D721Med (cell line): Measurements from ENCODE around the gene SZT2.

Experiments used
- DNase-seq: peaks from one replicate; pipeline ENCODE4 v3.0.0; 2011; ENCODE audit warnings: low spot score; ENCODE audit not compliant: insufficient read length
- FAIRE-seq: peaks from 2 replicates; lab custom pipeline; 2011; peaks lifted over from hg19 to GRCh38; lab: Jason Lieb, UNC
- TF ChIP-seq, protein P1 (sequence below): IDR thresholded peaks from 2 replicates; pipeline ENCODE4 v1.5.1; 2012; ENCODE audit warnings: mild to moderate bottlenecking, control low read depth; ENCODE audit not compliant: insufficient read depth; ENCODE audit errors: missing control alignments

The SZT2 gene

DNA sequence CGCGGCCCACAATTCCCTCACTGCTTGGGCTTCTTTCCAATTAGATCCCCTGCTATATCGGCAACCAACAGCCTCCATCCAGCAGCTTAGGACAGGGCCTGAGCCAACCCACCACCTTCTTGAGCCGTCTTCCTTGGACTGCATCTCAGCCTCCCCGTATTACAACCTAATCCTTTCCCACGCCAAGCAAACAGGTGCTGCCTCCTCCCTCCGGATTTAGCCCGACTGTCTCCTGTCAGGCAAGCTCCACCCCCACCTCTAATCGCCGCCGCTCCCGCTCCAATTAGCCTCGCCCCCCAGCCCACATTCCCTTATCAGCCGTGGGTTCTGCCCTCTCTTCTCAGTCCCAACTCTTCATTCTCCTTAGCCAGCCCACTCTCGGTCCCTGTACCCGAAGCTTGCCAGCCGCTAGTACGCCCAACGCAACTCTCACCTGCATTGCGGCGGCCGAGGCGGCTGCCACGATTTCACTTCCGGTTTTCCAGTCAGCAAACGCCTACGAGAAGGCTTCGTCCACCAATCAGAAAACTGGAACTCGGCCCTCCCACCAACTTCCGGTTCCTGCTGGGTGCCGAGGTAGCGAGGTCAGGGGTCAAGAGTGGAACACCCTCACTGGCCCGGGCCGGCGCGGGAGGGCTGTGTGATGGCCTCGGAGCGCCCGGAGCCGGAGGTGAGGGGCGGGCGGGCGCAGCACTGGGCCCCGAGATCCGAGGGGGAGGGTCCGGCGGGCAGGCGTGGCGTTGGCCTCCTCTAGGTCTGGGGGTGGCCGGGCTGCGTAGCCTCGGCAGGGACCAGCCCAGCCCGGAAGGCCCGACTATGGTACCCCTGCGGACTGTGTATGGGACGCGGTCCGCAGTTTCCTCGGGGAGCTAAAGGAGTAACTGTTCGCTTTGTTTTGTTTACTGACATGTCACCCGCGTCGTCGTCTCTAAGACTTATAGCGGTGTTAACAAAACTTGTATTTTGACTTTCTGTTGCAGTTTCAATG lies at the start of gene SZT2, which contains the start of gene MED8:
TSS of gene SZT2 (plus strand) at position 574 of the 988 bp plus-strand sequence. CDS start at position 644, 70 bp downstream.
TSS of gene MED8 (minus strand) at position 475 of the 988 bp plus-strand sequence. CDS start at position 439, 36 bp downstream.
- no peak for FAIRE-seq
- peak; percentile 72 for DNase-seq
- TF ChIP-seq, protein P1, sequence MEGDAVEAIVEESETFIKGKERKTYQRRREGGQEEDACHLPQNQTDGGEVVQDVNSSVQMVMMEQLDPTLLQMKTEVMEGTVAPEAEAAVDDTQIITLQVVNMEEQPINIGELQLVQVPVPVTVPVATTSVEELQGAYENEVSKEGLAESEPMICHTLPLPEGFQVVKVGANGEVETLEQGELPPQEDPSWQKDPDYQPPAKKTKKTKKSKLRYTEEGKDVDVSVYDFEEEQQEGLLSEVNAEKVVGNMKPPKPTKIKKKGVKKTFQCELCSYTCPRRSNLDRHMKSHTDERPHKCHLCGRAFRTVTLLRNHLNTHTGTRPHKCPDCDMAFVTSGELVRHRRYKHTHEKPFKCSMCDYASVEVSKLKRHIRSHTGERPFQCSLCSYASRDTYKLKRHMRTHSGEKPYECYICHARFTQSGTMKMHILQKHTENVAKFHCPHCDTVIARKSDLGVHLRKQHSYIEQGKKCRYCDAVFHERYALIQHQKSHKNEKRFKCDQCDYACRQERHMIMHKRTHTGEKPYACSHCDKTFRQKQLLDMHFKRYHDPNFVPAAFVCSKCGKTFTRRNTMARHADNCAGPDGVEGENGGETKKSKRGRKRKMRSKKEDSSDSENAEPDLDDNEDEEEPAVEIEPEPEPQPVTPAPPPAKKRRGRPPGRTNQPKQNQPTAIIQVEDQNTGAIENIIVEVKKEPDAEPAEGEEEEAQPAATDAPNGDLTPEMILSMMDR = no peak

DNA sequence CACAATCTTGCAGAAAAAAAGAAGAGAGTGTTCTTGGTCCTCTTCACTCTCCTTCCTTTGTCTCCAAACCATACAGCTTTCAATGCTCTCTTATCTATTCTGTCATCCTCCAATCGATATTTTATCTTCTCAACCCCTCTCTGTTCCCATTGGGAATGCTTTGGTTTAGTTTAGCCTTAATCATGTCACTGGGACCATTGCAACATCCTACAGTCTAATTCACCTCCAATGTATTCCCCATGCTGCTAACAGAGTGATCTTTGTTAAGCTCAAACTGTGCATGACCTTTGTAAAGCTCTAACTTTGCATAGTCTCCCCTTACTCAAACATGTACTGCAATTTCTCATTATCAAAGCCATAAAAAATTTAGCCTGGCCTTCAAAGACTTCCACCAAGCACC lies 49.1 kb upstream of the SZT2 start:
- no peak for DNase-seq
- no peak for FAIRE-seq
- TF ChIP-seq, protein P1 = no peak

DNA sequence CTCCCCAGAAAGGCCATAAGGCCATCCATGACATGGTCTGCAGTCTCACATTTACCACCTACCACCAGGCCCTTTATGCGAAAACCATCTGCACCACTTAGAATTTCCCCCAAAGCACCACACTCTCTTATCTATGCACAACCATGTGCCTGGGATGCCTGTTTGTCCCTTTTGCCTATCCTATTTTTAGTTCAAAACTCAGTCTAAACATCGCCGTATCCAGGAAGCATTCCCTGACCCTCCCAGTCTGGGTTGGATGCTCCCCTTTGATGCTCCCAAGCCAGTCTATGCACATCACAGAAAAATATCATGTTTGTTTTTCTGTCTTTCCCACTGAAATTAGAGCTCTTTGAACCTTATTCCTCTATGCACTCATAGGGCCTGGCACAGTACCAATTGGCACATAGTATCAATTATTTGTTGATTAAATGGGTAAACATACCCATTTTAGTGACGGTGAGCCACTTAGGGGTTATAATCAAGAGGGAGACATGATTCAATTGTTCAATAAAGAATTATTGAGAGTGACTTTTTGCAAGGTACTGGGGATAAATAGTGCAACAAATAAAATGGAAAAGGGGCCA lies 45.3 kb upstream of the SZT2 start:
- TF ChIP-seq, protein P1 = no peak
- FAIRE-seq (no peak), DNase-seq (no peak)

DNA sequence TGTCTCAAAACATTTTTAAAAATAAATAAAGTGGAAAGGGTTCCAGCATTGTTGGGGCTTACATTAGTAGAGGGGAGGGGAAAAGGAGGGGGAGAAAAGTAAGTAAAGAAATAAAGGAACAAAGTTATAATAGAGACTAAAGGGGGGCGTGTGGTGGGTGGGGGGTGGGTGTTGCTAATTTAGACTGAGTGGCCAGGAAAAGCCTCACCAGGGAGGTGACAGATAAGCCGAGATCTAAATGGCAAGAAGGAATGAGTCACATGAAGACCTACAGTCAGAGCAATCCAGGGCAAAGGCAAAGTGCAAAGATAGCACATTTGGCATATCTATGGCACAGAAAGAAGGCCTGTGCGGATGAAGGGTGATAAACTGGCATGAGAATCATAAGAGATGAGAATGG lies 44.6 kb upstream of the SZT2 start:
- no peak for DNase-seq

DNA sequence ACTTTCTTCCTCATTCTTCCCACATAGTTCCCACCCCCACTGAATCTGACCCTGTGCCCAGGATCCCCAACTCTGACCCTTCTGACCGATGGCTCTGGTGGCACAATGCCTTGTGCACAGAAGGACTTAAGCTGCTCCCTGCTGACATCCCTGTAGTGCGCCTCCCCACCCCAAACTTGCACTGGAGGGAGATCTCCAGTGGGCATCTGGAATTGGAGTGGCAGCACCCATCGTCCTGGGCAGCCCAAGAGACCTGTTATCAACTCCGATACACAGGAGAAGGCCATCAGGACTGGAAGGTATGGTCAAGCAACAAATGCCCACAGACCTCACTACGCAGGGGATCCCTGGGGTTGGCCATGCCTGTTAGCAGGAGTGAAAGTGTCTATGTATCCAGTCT lies 43.1 kb upstream of the SZT2 start:
- FAIRE-seq = no peak
- no peak for DNase-seq
- TF ChIP-seq, protein P1 = no peak

More for the DNA sequence above, 44.6 kb upstream of the SZT2 start:
- TF ChIP-seq, protein P1 = no peak
- FAIRE-seq = no peak

DNA sequence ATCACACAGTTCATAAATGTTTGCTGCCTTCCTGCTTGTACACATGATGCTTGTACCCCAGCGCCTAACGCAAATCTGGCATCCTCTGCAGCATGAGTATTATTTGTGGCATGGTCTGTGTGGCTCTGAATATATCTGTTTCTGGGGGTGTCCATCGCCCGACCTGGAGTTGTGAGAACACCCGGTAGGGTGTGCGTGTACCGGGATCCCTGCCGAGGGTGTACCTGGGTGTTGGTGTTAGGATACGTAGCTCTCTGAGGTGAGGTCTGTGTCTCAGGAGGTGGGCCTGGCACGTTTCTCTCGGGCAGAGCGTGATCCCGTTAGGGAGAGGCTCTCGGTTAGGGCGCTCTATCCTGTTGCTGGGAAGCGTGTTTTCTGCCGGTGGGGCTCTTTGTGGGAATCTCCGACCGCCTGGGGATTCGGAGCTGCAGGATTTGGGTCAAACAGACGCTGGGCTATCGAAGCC lies 41.3 kb upstream of the SZT2 start:
- DNase-seq = no peak
- no peak for FAIRE-seq
- TF ChIP-seq, protein P1 = no peak
